Renal cortex interstitium (tissue), 11 donors: ENCODE measurements around the gene ADARB2. TPM values are rescaled to one million over a fixed set of nuclear protein-coding genes. Genes with fewer than 3 reads are reported as not detected.

Source experiments
- DNase-seq, 11 donors: peaks; one replicate each; pipeline ENCODE4 v3.0.0-alpha.2; 2013; ENCODE audit warnings: low read depth in 9 of 11, low spot score in 4 of 11; ENCODE audit errors: extremely low read depth in 1 of 11
- polyA plus RNA-seq, 3 donors: library from polyadenylated mRNA; unstranded; fragments of 120-200 nt; gene quantifications; one replicate each; pipeline ENCODE4 v1.2.1, GENCODE V29; 2013; ENCODE audit not compliant: insufficient read length in 3 of 3

ADARB2 gene
- polyA plus RNA-seq, 3 donors: 1.1 to 2.1 (median 1.5) TPM

DNA sequence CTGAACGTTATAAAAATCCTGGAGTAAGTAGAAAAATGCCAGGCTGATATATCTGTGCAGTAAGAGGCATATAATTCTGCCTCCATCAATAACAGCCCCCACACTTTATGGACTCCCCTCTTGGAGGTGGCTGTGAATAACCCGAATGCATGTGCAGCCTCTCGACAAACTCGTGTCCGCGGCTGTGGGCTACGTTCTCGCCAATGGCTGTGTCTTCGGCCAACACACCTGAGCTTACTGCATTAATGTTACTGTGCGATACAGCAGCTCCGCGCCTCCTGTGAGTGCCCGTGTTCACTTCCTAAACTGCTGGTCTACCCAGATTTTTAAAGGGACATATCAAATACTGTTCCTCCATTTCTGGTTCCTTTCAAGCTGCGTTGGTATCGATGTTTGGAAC lies 209.4 kb downstream of the ADARB2 start:
- no peak for DNase-seq

GRCh38 chr10:1526436-1527055 lies 210.8 kb downstream of the ADARB2 start:
- no peak for DNase-seq

DNA sequence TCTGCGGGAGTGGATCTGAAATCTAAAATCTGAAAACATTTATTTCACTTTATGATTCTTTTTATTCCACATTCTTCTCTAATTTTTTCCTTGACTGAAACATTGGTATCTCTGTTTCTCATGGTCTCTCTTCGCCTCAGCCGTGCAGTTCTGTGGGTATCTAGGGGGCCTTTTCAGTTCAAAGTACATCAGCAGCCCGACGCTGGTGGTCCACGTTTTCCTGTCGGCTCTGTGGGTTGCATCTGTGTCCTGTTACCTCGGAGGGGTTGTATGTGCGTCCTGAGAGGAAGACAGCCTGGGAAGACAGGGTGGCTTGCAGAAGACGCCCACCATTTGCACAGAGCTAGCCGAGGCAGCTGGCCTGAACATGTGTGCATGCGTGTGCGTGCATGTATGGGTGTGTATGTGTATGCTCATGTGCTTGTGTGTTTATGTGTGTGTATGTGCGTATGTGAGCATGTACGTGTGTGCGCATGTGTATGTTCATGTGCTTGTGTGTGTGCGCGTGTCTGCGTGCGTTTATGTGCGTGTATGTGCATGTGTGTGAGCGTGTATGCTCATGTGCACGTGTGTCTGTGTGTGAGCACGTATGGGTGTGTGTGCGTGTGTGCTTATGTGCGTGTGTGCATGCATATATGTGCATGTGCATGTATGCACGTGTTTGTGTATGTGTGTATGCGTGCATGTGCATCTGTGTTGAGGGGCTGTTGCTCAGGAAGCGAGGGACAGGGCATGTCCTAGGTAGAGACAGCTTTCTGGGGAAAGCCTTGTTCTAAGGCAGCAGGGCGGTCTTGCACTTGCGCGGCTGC lies 211.8 kb downstream of the ADARB2 start:
- no peak for DNase-seq

- DNase-seq: no peak
Observed at GRCh38 chr10:1524540-1524939, 212.8 kb downstream of the ADARB2 start.

GRCh38 chr10:1523221-1523620 lies 214.1 kb downstream of the ADARB2 start:
- DNase-seq: peak in 2 of 11 donors; percentile 15 to 24

GRCh38 chr10:1522237-1522636 lies 215.1 kb downstream of the ADARB2 start:
- no peak for DNase-seq

- DNase-seq: no peak
Observed at GRCh38 chr10:1521741-1522140, 215.6 kb downstream of the ADARB2 start.

- no peak for DNase-seq
Observed at GRCh38 chr10:1520909-1521565, 216.3 kb downstream of the ADARB2 start.

- no peak for DNase-seq
Observed at GRCh38 chr10:1519391-1519790, 217.9 kb downstream of the ADARB2 start.

GRCh38 chr10:1517684-1518083 lies 219.6 kb downstream of the ADARB2 start:
- no peak for DNase-seq

- DNase-seq: no peak
Observed at GRCh38 chr10:1516492-1517165, 220.7 kb downstream of the ADARB2 start.

- no peak for DNase-seq
Observed at GRCh38 chr10:1515780-1516491, 221.4 kb downstream of the ADARB2 start.

- no peak for DNase-seq
Observed at GRCh38 chr10:1515121-1515779, 222.1 kb downstream of the ADARB2 start.

GRCh38 chr10:1514681-1515080 lies 222.6 kb downstream of the ADARB2 start:
- DNase-seq: no peak

DNA sequence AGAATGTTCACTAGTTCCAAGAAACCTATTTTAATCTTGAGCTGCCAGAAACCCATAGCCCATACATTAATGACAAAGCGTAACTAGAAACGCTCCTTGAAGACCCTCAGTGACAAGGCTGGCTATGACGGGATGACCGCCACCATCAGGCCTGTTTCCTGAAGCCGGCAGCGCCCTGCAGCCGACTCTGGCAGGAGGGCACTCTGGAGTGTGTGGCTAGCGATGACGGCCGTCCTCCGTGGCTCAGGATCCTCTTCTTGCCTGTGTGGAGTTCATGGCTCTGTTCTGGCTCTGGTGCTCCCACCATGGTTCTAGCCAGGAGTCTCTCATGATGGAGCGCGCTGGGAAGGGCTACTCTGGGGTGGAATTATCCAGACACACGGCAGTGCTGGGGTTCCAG lies 224.1 kb downstream of the ADARB2 start:
- no peak for DNase-seq

DNA sequence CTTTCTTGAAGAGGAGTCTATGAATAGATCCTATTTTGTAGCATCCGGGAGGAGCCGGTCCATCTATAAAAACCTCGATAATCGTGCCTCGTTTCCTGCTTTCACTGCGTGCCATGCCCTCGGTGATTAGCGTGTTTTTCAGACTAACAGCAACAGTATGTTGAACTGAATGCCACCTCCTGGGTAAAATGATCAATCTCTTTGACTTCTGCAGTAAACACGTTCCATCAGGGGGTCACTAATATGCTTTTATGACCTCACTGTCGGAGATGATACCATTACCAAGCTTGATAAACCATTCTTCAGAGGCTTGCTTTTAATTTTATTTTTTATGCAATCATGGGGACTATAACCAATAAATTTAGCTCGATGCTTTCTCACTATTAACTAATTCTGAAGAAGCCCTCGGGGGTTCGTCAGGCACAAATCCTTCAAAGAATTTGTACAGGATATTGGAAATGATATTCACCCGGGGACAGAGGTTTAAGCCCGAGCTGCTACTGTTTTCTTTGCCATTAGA lies 228.3 kb downstream of the ADARB2 start:
- DNase-seq: no peak

DNA sequence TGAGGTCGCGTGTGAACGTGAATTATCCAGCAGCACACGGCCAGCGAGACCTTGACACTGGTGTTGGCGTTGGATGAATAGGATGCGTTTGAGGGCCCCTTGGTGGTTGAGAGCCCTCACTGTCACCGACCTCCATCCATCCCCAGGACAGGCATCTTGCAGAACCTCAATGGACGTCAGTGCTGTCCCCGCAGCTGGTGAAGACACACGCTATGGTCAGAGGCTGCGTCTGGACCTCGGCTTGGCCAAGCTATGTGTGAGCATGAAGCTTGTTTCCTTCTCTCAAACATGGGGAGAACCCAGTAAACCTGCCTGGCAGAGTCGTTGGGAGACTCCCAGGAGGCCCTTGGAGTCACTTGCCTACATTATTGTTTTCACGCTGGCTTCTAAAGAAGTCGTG lies 229.2 kb downstream of the ADARB2 start:
- DNase-seq: no peak

GRCh38 chr10:1507436-1507835 lies 229.9 kb downstream of the ADARB2 start:
- DNase-seq: no peak
